ENCODE data around the gene ATF6B. TPM values are rescaled to one million over a fixed set of nuclear protein-coding genes. Genes with fewer than 3 reads are reported as not detected.
A peak's percentile ranks its signal among the peaks of the same experiment; 100 is the strongest.
"Not testable (repeated sequence)": the region's sequence is repeated elsewhere in the genome, so short reads cannot be mapped to it uniquely, and the experiment has no call there.

ATF6B gene
- total RNA-seq, 1 donor from 2014 or later, result 13.7 TPM

- no peak for DNase-seq (ENCODE audit: low read depth, low spot score)
Measured at GRCh38 chr6:32108094-32108627, 19.9 kb downstream of the ATF6B start.

- no peak for DNase-seq (ENCODE audit: low read depth, low spot score)
Measured at GRCh38 chr6:32107406-32107805, 20.6 kb downstream of the ATF6B start.

GRCh38 chr6:32105433-32105832 is 22.6 kb downstream of the ATF6B start:
- no peak for DNase-seq (ENCODE audit: low read depth, low spot score)

DNA sequence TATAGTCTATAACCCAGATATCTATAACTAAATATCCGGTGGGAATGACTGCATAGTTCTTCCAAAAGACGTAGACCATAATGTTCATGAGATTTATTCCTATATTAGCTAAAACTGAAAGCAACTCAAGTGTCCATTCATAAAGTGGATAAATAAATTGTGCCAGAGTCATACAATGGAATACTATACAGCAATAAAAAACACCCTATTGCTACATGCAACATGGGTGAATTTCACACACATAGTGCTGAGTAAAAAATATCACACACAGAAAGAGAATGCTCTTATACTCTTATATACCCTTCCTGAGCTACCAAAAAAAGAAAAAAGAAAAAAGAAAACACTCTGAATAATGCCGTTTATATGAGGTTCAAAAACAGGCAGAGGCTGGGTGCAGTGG is 25.8 kb downstream of the ATF6B start:
- DNase-seq (ENCODE audit: low read depth, low spot score), result no peak

GRCh38 chr6:32100251-32100650 is 27.8 kb downstream of the ATF6B start:
- not testable (repeated sequence) for DNase-seq (ENCODE audit: low read depth, low spot score)

- DNase-seq (ENCODE audit: low read depth, low spot score), result no peak
Measured at GRCh38 chr6:32097364-32097763, 30.7 kb downstream of the ATF6B start.

- no peak for DNase-seq (ENCODE audit: low read depth, low spot score)
Measured at GRCh38 chr6:32096394-32097258, 31.4 kb downstream of the ATF6B start.

GRCh38 chr6:32096087-32096393 is 32.0 kb downstream of the ATF6B start:
- no peak for DNase-seq (ENCODE audit: low read depth, low spot score)

- DNase-seq (ENCODE audit: low read depth, low spot score), result no peak
Measured at GRCh38 chr6:32095338-32096086, 32.5 kb downstream of the ATF6B start.

- DNase-seq (ENCODE audit: low read depth, low spot score), result no peak
Measured at GRCh38 chr6:32092760-32093497, 35.1 kb downstream of the ATF6B start.

DNA sequence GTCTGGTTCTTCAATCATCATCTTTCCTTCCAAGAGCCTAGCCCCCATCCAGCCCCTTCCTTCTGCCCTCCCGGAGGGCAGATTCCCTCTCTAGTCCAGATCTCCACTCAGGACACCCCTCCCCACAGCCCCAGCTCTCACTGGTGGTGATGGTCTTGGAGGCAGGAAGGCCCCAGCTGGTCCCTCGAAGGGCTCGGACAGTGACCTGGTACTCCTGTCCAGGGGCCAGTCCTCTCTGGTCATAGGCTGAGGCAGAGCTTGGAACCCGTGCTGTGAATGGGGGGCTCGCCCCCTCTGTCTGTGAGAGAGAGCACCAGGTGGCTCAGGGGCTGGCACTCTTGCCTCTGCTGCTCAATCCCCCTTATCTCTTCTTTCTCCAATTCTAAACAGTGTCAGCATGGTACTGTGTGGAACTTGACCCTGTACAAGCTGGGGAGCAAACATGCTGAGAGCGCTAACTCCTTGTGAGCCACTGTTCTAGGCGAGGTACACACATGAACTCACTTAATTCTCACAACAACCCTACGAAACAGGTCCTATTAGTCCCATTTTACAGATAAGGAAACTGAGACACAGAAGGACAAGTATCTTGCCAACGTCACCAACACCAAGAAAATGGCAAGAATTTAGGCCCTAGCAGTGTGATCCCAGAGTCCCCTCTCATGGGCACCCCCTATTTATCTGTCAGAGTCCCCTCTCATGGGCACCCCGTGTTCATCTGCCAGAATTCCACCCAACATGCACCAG is 38.8 kb downstream of the ATF6B start:
- no peak for DNase-seq (ENCODE audit: low read depth, low spot score)

GRCh38 chr6:32088487-32089049 is 39.5 kb downstream of the ATF6B start:
- no peak for DNase-seq (ENCODE audit: low read depth, low spot score)

DNA sequence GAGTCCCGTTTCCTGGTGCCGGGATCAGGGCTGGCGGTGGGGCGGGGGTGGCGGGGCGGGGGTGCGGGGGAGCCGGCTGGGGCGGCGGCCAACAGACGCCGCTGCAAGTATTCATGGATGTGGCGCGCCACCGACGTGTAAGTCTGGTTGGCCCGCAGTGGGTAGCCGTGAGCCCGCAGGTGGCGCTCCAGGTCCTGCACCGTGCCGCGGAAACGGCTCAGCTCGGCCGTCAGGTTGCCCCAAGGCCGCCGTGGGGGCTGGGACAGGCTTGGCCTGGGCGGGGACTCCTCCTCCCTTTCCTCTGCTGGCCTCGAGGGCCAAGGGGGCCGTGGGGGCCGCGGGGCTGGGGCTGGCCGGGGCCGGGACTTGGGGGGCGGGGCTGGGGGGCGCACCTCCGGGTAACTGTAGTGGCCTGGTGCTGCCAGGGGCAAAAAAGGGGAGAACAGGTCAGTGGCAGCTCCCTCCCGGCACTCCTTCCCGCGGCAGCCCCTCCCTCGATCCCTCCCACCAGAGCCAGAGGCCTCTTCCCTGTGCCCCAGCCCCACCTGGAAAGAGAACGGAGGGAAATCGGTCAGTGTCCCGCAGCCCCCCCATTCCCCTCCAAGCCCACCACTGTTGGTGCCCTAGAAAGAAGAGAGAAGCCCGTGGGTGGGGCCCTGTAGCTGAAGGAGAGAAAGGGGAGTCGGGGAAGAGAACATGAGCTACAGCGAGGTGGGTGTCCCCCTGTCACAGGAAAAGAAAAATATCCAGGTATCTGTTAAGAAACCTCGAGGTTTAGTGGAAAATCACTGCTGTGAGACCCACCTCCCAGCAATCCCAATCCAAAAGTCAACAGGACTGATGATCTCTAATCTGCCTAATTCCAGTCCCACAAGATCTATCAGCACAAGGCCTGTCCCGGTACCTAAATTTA is 40.2 kb downstream of the ATF6B start:
- DNase-seq (ENCODE audit: low read depth, low spot score), result peak; percentile 24

- DNase-seq (ENCODE audit: low read depth, low spot score), result no peak
Measured at GRCh38 chr6:32086661-32087573, 41.1 kb downstream of the ATF6B start.

- DNase-seq (ENCODE audit: low read depth, low spot score), result no peak
Measured at GRCh38 chr6:32085759-32086459, 42.1 kb downstream of the ATF6B start.

DNA sequence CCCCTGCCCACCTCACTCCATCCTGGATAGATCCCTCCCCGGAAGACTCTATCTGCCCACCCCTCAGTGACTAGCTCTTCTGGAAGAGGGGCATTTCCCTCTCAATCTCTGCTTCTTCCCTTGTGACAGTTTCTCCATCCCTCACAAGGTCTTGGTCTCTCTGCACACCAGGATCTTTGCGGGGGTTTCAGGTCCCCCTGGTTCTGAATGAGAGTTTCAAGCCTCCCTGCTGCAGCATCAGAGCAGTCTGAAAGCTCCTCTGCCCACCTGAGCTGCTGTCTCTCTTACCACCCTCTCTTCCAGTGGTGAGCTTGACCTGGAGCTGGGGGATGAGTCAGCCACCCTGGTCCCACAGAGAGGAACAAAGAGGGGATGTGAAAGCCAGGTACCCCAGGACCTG is 43.3 kb downstream of the ATF6B start:
- DNase-seq (ENCODE audit: low read depth, low spot score), result no peak

GRCh38 chr6:32083812-32084768 is 44.0 kb downstream of the ATF6B start:
- DNase-seq (ENCODE audit: low read depth, low spot score), result no peak

Measured in pulmonary artery endothelial cell (primary cell).